ENCODE measurements around the gene FMNL2. TPM values are rescaled to one million over a fixed set of nuclear protein-coding genes. Genes with fewer than 3 reads are reported as not detected.

FMNL2 gene
- total and polyA plus RNA-seq, 2 experiments from 2014 or later, result 16.5 to 45.4 TPM

DNA sequence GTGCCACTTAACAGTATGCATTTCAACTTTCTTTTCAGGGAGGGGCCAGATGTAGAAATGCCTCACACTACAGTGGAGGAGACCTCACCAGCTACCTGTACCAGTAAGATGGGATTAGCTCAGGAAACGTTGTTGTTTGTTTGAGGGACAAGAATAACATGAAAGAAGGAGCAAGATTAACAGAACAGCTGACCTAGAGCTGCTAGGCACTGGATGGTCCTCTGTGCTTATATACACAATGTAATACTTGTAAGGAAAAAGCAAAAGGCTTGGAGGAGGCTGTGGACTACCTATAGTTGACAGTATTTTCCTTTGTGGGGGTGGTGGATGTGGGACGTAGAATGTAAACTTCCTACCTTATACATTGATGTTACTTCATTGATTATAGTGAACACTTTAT, 154.4 kb downstream of the FMNL2 start (continued):
- TF ChIP-seq, protein P1, sequence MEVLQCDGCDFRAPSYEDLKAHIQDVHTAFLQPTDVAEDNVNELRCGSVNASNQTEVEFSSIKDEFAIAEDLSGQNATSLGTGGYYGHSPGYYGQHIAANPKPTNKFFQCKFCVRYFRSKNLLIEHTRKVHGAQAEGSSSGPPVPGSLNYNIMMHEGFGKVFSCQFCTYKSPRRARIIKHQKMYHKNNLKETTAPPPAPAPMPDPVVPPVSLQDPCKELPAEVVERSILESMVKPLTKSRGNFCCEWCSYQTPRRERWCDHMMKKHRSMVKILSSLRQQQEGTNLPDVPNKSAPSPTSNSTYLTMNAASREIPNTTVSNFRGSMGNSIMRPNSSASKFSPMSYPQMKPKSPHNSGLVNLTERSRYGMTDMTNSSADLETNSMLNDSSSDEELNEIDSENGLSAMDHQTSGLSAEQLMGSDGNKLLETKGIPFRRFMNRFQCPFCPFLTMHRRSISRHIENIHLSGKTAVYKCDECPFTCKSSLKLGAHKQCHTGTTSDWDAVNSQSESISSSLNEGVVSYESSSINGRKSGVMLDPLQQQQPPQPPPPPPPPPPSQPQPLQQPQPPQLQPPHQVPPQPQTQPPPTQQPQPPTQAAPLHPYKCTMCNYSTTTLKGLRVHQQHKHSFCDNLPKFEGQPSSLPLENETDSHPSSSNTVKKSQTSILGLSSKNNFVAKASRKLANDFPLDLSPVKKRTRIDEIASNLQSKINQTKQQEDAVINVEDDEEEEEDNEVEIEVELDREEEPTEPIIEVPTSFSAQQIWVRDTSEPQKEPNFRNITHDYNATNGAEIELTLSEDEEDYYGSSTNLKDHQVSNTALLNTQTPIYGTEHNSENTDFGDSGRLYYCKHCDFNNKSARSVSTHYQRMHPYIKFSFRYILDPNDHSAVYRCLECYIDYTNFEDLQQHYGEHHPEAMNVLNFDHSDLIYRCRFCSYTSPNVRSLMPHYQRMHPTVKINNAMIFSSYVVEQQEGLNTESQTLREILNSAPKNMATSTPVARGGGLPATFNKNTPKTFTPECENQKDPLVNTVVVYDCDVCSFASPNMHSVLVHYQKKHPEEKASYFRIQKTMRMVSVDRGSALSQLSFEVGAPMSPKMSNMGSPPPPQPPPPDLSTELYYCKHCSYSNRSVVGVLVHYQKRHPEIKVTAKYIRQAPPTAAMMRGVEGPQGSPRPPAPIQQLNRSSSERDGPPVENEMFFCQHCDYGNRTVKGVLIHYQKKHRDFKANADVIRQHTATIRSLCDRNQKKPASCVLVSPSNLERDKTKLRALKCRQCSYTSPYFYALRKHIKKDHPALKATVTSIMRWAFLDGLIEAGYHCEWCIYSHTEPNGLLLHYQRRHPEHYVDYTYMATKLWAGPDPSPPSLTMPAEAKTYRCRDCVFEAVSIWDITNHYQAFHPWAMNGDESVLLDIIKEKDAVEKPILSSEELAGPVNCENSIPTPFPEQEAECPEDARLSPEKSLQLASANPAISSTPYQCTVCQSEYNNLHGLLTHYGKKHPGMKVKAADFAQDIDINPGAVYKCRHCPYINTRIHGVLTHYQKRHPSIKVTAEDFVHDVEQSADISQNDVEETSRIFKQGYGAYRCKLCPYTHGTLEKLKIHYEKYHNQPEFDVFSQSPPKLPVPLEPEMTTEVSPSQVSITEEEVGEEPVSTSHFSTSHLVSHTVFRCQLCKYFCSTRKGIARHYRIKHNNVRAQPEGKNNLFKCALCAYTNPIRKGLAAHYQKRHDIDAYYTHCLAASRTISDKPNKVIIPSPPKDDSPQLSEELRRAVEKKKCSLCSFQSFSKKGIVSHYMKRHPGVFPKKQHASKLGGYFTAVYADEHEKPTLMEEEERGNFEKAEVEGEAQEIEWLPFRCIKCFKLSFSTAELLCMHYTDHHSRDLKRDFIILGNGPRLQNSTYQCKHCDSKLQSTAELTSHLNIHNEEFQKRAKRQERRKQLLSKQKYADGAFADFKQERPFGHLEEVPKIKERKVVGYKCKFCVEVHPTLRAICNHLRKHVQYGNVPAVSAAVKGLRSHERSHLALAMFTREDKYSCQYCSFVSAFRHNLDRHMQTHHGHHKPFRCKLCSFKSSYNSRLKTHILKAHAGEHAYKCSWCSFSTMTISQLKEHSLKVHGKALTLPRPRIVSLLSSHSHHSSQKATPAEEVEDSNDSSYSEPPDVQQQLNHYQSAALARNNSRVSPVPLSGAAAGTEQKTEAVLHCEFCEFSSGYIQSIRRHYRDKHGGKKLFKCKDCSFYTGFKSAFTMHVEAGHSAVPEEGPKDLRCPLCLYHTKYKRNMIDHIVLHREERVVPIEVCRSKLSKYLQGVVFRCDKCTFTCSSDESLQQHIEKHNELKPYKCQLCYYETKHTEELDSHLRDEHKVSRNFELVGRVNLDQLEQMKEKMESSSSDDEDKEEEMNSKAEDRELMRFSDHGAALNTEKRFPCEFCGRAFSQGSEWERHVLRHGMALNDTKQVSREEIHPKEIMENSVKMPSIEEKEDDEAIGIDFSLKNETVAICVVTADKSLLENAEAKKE (CRISPR knock-in tag; IDR thresholded peaks at IDR 0.05), result no peak
- TF ChIP-seq JUNB (IDR thresholded peaks at IDR 0.05; ENCODE audit: unreplicated experiment) (no peak), NANOG (IDR thresholded peaks at IDR 0.05; ENCODE audit: borderline replicate concordance) (no peak)

DNA sequence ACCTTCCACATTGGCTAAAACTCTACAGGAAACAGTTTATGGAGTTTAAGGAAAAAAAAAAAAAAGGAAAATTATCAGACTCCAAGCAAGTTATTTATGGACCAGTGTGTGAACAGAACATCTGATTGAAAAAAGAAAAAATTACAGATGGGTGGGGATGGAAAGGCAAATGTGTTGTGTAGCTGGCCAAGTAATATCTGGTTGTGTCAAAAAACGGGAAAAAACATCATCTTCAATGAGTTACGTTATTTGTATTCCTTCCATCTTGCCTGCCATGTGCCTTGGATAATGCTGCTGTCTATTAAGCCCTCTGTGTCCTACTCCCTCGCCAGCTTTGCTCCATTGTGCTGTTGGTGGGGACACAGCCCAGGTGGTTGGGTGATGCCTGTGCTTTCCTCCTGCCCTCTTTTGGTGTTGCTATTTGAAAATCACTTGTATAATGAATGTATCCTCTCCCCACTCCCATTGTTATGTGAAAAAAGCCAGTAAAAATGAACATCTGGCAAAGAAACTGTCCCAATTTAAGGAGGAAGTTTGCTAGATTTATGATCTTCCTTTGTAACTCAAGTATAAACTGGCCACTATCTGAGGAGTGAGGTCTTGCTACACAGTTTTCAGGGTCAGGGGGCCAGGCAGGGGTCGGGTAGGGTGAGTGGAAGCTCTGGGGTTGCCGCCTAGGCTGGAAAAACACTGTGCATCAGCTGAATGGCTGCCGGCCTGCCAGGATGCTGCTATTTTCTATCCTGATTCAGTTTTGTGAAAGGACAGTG, 155.9 kb downstream of the FMNL2 start:
- H3K4me2 ChIP-seq, result peak overlapping the region; percentile 24
- DNase-seq (ENCODE audit: low spot score) (no peak), ATAC-seq (peak; percentile 18)
- H3K4me1 ChIP-seq (ENCODE audit: insufficient read depth), result peaks cover 52% of the 10 kb centered on the region
- no peaks in the 10 kb centered on the region for H3F3A ChIP-seq (replicated peaks; ENCODE audit: low read depth)
- H3K27me3 ChIP-seq (ENCODE audit: insufficient read depth), result no peaks in the 10 kb centered on the region
- Mint-ChIP-seq H3K36me3 (ENCODE audit: low read depth) (no peaks in the 10 kb centered on the region), H3K9me3 (no peaks in the 10 kb centered on the region), H3K4me1 (peaks cover 68% of the 10 kb centered on the region), H3K4me3 (no peak overlapping the region), H3K27ac (peak overlapping the region; percentile 76), H3K27me3 (ENCODE audit: insufficient read depth, low read depth, poor library complexity) (peaks cover 5% of the 10 kb centered on the region)
- no peaks in the 10 kb centered on the region for H4K20me1 ChIP-seq (replicated peaks; ENCODE audit: insufficient read depth)
- peak overlapping the region; percentile 40 for H3K27ac ChIP-seq (ENCODE audit: low read depth)
- H3K79me2 ChIP-seq (replicated peaks; ENCODE audit: insufficient read depth), result peaks cover 72% of the 10 kb centered on the region
- no peaks in the 10 kb centered on the region for H3K9me2 ChIP-seq (ENCODE audit: insufficient read depth)
- H2AFZ ChIP-seq, result no peak overlapping the region
- H3K4me3 ChIP-seq, result no peak overlapping the region
- no peaks in the 10 kb centered on the region for H3K36me3 ChIP-seq (ENCODE audit: insufficient read depth)
- TF ChIP-seq JUNB (IDR thresholded peaks at IDR 0.05; ENCODE audit: unreplicated experiment) (no peak), STAT1 (IDR thresholded peaks at IDR 0.05; ENCODE audit: unreplicated experiment) (no peak), EZH2 (IDR thresholded peaks at IDR 0.05; ENCODE audit: low read depth, unreplicated experiment) (no peak), POLR2AphosphoS5 (IDR thresholded peaks at IDR 0.05; ENCODE audit: low read depth) (no peak), NANOG (IDR thresholded peaks at IDR 0.05; ENCODE audit: borderline replicate concordance) (no peak)
- TF ChIP-seq, protein P1 (CRISPR knock-in tag; IDR thresholded peaks at IDR 0.05), result no peak
